ENCODE results near the gene LHX6.

Gene LHX6

DNA sequence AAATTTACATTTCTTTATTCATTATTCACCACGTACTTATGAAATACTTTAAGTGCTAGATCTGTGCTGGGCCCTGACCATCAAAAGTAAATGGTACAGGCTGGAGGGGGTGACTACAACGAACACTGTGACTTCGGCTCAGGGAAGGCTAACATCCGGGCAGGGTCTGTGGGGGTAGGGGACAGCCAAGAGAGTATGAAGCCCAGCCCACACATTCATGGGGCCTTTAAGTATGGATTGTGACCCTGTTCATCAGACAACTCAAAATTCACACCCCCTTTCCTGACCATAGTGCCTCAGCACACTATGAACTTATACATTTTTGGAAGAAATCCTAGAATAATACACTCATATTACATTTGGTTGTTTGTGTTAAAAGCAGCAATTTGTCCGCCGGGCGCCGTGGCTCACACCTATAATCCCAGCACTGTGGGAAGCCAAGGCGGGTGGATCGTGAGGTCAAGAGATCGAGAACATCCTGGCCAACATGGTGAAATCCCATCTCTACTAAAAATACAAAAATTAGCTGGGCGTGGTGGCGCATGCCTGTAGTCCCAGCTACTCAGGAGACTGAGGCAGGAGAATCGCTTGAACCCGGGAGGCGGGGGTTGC, 35.7 kb downstream of the LHX6 start:
- no peak for DNase-seq (ENCODE audit: low read depth in 3 of 3, low spot score in 1 of 3)

DNA sequence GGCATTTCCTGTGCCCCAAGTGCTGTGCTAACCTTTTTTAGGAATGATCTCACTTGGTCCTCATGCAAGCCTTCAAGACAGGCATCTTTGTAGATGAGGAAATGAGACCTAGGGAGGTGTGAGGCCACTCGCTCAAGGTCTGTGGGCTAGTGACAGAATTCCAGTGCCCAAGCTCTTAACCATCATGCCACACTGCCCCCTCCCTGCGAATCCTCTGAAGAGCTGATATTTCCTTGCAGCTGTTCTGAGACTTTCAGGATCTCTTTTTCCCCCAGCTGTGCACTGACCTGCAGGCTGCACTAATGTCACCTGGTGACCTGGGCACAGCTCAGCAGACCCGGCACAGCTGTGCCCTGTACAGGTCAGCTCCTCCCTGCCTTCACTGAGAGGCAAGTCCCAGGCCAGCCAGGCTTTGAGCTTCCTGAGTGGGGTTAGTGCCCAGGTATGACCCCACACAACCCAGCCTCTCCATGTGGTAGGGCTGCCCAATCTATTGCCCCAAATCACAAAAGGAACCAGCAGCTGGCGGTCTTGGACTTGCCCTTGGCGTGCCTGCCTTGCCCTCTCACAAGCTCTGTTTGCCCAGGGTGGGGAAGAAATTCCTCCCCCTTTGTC, 36.4 kb downstream of the LHX6 start:
- no peak for DNase-seq (ENCODE audit: low read depth in 3 of 3, low spot score in 1 of 3)

DNA sequence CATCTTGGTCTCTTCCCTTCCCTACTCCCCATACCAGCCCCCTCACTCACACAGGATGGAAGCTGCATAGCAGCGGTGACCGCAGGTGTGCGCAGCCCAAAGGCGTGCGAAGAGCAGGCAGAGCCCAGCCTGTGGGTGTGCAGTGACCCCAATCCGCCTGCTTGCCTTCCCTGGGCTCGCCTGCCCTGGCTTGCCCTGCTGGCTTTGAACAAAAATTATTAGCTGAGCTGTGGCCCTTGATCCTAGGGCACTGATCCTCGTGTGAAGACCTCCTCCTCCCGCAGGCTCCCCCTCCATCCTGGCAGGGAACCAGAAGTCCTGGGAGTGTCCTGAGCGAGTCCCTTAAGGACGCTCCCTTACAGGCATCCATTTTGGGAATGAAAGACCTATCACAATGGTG, 37.2 kb downstream of the LHX6 start:
- DNase-seq (ENCODE audit: low read depth in 3 of 3, low spot score in 1 of 3), result no peak

DNA sequence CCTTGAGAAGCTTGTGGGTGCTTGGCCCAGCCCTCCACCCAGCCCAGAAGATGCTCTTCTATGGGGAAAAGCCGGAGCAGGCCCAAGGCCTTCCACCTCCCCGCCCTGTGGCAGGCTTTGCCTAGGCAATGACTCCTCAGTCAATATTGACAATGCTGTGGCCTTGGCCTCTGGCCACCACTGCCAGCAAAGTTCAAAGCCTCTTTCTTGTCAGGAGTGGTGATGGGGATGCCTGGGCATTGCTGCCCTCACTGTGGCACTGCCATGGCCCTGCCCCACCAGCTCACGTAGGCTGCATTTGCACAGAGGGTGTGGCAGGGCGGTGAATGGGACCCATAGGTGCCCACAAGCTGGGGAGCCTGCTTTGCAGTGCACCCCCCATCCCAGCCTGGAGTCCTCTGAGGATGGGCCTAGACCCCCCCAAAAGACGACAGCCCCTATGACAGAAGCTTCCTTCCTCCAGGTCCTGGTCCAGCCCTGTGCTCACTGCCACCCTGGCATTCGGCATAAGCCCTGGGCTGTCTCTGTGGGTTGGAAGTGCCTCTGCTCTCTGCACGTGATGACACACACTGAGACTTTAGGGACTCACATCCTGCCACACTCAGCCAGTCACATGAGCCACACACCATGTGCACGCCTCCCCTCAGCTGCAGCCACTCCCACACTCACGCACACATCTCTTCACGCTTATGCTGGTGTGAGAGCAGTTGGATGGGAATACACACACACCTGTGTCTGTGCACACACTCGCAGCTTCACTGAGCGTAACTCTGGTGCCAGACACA, 38.0 kb downstream of the LHX6 start:
- DNase-seq (ENCODE audit: low read depth in 3 of 3, low spot score in 1 of 3), result no peak

DNA sequence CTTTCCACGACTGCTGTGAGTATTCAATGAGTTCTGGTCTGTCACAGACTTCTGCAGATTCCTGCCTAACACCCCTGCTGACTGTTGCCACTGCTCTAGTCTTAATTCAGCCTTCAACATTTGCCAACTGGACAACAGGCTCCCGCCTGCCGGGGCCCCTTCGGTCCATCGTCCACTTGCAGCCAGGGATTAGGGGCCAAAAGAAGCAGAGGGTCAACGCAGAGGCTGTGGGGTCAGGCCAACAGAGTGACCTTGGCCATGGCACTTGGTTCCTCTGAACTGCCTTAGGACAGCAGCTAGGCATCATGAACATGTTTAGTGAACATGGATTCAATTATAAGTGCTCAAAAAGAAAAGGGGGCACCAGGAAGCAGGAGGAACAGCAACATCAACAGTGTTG, 40.4 kb downstream of the LHX6 start:
- DNase-seq (ENCODE audit: low read depth in 3 of 3, low spot score in 1 of 3), result no peak

DNA sequence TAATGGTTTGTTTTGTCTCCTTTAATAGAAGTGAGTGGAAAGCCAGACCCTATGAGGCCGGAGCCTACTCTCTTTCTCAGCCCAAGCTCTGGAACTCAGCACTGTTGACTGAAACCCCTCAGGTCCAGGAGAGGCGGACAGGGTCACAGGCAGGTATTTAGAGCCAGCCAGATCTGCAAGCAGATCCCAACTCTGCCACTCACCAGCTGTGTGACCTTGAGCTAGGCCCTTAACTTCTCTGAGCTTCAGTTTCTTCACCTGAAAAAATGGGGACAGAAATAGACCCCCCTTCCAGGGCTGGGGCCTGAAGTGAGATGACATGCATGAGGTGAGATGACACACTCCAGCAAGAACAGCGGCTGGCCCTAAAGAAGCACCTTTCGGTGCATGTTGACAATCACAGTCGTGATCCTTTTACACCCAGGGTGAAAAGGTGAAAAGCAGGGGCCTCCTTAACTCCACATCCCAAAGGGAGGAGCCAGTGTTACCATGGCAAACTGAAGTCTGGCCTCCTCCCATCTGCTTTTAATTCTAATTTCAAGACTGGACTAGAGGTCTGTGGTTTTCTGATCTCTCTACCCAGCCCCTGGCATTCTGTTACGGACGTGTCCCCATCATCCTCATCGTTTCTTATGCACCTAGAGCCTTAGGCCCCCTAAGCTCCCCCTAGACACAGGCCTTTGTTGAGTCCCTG, 41.8 kb downstream of the LHX6 start:
- no peak for DNase-seq (ENCODE audit: low read depth in 3 of 3, low spot score in 1 of 3)

DNA sequence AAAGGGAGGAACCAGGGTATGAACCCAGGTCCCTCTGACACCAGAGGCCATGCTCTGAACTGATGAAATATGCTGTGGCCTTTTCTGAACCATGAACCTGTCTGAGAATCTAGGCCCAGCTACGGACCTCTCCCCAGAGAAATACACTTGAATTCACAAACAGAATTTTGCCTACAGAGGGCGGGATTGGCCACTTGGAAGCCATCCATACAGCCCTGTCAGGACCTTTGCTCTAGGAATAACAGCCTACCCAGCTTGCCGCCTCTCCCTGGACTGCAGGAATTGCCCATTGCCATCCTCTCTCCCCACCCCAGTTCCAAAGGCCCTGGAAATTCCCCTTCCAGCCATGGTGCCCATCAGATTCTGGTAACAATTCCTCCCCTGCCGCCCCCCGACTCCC, 42.5 kb downstream of the LHX6 start:
- DNase-seq (ENCODE audit: low read depth in 3 of 3, low spot score in 1 of 3), result no peak

DNA sequence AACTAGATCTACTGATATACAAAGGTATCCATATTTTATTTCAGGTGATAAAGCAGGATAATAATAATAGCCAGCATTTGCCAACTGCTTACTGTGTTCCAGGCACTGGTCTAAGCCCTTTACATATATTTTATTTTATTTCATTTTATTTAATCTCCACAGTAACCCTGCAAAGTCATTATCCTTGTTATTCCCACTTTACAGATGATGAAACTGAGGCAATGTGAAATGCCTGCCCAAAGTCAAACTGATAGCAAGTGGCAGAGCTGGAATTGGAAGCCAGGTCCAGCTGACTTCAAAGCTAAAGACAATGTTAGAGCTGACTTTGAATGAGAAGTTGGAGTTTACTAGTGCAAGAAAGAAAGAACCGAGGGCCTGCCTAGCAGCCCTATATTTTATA, 44.2 kb downstream of the LHX6 start:
- DNase-seq (ENCODE audit: low read depth in 3 of 3, low spot score in 1 of 3), result no peak

DNA sequence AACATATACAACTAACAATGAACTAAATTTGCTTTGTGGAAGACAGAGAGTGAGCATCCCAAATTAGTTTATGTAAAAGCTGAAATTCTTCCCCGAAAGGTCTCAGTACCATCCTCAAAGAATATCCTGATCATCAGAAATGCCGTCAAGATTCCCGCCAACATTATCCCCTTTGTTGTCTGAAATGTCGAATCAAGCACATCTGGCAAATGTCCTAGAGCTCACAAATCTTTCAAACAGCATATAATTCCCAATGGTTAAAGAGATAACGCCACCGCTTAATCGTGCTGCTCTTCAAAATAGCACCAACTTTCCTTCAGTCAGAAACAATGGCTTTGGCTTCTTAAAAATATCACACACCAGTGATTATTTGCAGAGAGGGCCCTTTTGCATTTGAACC, 45.3 kb downstream of the LHX6 start:
- DNase-seq (ENCODE audit: low read depth in 3 of 3, low spot score in 1 of 3), result no peak

DNA sequence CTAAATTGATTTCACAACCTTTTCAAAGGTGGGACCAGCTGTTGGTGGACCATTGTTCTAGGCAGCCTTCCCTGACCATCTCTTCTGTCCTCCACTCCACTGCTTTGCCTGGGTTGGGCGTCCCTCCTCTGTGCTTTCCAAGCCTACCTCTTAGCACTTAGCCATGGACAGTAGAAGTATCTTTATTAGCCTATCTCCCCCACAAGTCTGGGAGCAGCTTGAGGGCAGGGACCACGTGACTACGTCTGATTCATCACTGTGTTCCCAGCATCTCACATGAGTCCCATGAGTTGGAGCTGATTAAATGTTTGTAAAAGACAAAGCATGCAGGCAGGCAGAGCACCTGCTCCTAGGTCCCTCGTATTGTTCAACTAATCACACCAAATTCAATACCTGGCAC, 48.1 kb downstream of the LHX6 start:
- DNase-seq (ENCODE audit: low read depth in 3 of 3, low spot score in 1 of 3), result no peak

DNA sequence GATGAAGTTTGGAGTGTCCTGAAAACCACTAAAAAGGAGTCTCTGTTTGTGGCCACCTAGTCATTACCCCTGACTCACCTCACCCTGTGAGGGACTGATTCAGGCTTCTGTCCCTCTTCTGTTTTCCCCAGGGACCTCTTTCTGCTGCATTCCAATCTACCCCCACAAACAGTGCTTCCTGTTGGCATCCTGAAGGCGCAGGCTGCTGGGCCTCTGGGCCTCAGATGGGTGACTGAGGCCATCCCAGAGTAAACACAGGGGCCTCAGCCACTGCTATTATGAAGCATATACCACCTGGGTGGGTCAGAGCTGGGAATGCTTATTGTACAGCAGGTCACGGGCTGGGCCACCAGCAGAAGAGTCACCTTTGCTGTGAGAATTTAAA, 49.1 kb downstream of the LHX6 start:
- DNase-seq (ENCODE audit: low read depth in 3 of 3, low spot score in 1 of 3), result no peak

DNA sequence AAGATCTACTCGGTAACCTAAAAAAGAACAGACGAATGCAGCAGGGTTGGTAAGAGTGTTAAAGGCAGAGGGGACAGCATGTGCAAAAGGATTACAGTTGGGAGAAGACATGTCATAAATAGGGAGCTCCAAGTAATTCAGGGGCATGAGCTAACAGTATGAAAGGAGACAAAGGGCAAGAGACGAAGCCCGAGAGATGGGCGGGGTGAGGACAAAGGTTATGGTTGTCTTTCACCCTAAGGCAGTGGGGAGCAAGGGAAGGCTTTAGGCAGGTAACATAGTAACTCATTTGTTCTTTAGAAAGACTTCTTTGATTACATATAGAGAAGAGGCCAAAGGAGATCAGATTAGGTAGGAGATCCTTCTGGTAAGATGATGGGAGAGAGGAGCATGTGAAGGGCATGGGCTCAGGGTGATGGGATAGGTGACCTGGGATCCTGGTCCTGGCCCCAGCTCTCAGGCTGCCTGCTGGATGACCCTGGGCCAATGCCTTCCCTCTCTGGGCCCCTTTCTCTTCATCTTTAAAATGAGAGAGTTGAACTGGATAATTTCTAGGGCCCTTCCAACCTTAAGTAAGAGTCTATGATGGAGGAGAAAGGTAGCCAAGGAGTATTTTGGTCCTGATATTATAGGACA, 49.6 kb downstream of the LHX6 start:
- no peak for DNase-seq (ENCODE audit: low read depth in 3 of 3, low spot score in 1 of 3)

DNA sequence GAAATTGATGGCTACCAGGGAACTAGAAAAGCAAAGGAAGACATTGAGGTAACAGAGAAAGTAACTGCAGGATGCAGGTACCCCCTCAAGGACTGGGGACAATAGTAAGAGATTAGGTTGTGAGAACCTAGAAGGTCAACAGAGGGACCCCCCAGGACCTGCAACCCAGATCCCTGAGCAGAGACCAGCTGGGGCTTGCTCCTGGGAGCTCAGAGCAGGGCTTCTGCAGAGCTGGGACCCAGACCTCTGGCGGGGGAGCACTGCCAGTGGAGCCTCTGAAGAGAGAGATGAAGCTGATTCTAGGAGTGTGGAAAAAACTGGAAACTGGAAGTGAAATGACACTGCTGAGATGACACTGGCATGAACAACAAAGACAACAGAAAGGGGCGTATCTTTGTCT, 51.8 kb downstream of the LHX6 start:
- no peak for DNase-seq (ENCODE audit: low read depth in 3 of 3, low spot score in 1 of 3)

DNA sequence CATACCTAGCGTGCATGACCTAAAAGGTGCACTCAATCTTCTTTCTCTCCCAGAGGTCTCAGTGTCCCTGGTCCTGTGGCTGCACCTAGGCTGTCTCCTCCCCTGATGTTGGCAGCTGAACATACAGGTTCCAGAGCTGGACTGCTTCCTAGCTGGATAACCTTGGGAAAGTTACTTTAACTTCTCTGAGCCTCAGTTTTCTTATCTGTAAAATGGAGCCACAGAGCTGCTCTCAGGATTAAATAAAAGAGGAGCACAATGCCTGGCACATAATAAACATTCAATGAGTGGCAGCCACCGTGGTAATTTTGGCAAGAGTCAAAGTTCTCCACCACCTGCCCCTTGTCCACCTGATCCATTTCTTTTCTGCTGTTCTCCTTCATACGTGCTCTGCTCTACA, 55.1 kb downstream of the LHX6 start:
- DNase-seq (ENCODE audit: low read depth in 3 of 3, low spot score in 1 of 3), result no peak

DNA sequence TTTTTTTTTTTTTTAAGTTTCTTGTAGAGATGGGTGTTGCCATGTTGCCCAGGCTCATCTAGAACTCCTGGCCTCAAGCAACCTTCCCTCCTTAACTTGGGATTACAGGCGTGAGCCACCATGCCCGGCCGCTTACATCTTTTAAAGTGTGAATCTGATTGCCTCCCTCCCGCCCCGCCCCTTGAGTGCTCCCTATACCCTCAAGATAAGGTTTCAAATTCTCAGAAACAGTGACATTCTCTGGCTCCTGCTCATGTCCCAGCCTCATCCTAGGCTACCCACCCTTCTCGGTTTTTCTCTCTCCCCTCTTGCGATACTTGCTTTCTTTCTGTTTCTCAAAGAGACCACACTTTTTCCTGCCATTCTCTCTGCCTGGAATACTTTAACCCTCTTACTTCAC, 56.6 kb downstream of the LHX6 start:
- no peak for DNase-seq (ENCODE audit: low read depth in 3 of 3, low spot score in 1 of 3)

DNA sequence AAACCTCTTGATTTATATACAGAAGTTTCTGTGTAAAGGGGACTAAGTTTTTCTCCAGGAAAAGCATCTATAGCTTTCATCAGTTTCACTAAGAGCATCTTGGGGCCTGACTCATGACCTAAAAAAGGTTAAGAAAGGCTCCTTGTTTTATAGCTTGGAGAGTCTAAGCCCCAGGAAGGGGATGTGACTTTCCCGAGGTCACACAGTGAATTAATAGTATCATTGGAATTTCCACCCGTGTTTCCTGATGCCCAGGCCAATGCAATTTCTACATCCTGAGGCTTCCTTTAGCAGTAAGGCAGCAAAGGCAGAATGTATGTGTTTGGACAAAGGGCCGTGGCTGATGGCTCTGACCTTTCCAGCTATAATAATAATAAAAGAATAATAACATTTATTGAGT, 60.4 kb downstream of the LHX6 start:
- no peak for DNase-seq (ENCODE audit: low read depth in 3 of 3, low spot score in 1 of 3)

DNA sequence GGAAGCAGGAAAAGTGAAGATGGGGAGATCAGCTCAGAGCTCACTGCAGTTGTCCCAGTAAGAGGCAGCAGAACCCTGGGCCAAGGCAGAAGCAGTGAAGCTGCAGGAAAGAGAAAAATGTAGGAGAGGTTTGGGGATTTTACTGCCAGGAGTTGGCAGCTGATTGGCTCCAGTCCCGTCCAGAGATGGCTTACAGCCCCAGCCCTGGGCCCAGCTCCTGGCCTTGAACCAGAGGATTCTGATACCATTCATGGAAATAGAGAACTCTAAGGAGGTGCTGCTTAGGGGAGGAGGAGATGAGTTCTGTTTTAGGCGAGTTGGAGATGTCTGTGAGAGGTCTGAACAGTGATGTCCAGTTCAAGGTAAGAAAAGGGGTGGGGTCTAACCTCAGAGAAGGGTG, 64.5 kb downstream of the LHX6 start:
- no peak for DNase-seq (ENCODE audit: low read depth in 3 of 3, low spot score in 1 of 3)

DNA sequence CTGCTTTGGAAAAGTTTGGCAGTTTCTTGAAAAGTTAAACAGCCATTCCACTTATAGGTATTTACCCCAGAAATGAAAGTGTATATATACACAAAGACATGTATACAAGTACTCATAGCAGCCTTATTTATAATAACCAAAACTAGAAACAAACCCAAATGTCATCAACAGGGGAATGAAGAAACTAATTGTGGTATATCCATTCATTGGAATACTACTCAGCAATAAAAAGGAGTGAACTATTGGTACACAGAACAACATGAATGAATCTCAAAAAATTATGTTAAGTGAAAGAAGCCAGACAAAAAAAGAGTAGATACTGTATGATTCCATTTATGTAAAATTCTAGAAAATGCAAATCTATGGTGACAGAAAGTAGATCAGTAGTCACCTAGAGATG, 66.3 kb downstream of the LHX6 start:
- no peak for DNase-seq (ENCODE audit: low read depth in 3 of 3, low spot score in 1 of 3)

DNA sequence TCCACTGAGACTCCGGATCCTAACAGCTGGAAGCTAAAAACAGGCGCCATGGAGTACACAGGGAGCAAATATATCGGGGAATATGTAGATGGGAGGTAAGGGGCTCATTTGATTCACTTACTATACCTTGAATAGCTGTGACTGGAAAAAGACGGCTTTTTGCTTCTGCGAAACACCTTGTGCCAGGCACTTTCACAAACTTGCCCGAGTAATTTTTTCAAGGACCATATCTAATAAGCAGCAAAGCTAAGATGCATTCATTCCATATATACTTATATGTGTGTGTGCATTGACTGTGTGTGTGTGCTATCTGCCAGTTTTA, 68.9 kb downstream of the LHX6 start:
- no peak for DNase-seq (ENCODE audit: low read depth in 3 of 3, low spot score in 1 of 3)

DNA sequence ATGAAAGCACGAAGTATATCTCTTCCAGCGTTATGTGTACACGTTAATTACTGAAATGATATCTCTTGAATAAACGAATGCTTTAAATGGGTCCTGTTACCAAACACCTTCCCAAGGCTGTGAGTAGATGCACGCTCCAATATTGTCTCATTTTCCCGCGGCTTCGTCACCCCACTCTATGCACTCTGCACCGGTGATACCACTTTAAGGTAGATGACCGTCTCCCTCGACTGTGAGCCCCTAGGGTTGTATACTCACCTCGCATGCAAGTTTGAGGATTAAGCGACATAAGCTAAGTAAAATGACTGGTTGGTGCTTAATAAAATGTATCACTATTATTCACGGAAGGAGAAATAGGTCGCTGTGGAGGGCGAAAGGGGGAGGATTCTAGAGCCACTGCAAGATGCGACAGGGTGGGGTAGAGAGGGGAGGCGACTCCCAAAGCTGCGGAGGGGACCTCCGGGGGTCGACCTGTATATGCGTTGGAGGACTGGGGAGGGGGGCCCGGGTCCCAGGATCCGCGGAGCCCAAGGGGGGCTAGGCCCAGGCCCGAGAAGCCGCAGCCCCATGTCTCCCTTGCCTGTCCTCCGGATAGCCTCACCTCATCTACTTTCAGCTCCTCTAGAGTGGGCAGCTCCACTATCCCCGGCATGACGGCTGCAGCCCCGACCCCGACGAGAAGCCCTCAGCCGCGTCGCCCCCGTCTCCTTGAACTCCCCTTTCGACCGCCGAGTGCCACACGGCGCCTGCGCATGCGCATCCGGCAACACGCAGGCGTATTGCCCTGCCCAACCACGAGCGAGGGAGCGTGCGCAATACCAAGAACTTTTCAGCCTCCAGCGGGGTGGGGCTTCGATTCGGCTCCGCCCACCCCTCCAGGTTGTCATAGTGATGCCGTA, 69.5 kb downstream of the LHX6 start, which contains the start of the genes MORN5 and NDUFA8:
MORN5 (plus strand) TSS at position 883 of the 899 bp plus-strand sequence. CDS start 65 bp downstream, outside the sequence.
NDUFA8 (minus strand) TSS at position 754 of the 899 bp plus-strand sequence; CDS start at position 652, 102 bp downstream.
- peak; percentile 91 to 94 (median 92) for DNase-seq (ENCODE audit: low read depth in 3 of 3, low spot score in 1 of 3)
